ENCODE results near the gene FCHO2.
A peak's percentile ranks its signal among the peaks of the same experiment; 100 is the strongest.

The FCHO2 gene

DNA sequence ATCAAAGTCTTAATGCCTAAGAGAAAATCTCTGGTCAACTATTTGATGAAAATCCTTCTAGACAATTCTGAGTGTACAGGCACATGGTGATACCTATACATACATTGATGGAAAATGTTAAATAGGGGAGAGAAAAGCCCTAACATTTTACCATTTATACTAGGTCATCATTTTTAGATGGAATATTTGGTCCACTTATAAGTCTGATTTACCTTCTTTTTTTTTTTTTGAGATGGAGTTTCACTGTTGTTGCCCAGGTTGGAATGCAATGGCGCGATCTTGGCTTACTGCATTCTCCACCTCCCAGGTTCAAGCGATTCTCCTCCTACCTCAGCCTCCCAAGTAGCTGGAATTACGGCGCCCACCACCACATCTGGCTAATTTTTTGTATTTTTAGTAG is 81.7 kb downstream of the FCHO2 start:
- DNase-seq, result no peak

DNA sequence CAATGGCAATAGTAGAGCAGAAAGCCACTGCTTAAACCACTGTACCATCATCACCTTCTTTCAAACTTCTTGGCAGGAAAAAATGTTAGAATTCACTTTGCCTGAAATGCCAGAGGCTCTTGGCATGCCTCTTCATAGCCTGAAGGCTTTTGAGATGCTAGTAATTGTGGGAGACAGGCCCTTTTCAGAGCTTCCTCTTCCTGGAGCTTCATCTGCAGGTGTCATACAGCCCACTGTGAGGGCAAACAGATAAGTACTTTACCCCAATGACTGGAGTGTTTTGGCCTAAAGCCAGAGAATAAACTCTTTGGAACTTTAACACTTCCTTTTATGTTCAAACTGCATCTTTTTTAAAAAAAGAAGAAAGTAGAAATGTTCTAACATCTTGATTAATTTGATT is 83.2 kb downstream of the FCHO2 start:
- DNase-seq, result no peak

DNA sequence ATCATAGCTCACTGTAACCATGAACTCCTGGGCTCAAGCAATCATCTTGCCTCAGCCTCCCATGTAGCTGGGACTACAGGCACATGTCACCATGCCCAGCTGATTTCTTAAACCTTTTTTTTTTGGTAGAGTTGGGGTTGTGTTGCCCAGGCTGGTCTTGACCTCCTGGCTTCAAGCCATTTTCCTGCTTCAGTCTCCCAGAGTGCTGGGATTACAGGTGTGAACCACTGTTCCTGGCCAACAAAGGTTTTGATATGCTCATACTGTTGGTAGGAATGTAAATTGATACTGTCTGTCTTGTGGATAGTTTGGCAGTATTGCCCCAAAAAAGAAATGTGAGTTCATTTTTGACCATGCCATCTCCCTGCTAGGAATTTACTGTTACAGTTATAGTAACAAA is 87.2 kb downstream of the FCHO2 start:
- no peak for DNase-seq

DNA sequence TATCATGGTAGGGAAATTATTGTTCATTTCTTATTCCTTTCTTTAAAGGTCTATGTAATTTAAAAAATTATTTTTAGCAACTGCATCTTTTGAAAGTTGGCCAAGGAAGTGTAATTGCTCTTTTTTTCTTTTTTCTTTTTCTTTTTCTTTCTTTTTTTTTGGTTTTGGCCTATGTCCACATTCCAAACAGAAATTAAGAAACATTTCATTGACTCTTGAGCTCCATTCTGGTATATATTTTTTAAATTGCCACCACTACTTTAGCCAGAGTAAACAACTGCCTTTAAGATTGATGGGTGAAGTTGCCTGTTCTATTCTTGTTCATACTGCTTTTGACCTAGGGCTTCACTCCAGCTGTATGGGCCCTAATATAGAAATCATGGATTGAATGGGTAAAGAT is 88.7 kb downstream of the FCHO2 start:
- no peak for DNase-seq

DNA sequence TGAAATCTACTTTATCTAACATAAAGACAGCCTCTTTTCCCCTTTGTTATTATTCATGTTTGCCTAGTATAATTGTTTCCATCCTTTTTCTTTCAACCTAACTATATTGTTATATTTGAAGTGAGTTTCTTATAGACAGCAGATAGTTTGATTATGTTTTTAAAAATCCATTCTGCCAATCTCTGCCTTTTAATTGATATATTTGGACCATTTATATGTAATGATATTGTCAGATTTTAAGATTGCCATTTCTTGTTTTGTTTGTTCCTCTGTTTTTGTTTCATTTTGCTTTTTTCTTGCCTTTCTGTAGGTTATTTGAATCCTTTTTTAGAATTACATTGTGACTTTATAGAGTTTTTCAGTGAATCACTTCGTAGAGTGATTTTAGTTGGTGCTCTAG is 89.8 kb downstream of the FCHO2 start:
- no peak for DNase-seq

DNA sequence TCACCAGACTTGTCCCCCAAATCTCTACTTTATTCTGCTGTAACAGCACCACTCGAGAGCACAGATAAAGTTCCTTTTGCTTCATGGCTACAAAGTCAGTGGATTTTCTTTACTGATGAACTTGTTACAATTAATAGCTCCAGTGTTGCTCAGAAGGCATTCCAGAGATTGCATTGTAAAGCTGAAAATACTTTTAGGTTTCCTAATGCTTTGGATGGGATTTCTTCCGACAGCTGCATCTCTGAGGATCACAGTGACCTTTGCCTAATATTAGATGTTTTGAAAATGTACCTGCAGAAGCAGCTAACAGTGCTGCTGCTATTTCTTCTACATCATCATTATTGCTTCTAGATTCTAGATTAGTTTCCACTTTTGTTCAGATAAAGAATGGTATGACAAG is 105.8 kb downstream of the FCHO2 start:
- DNase-seq, result no peak

DNA sequence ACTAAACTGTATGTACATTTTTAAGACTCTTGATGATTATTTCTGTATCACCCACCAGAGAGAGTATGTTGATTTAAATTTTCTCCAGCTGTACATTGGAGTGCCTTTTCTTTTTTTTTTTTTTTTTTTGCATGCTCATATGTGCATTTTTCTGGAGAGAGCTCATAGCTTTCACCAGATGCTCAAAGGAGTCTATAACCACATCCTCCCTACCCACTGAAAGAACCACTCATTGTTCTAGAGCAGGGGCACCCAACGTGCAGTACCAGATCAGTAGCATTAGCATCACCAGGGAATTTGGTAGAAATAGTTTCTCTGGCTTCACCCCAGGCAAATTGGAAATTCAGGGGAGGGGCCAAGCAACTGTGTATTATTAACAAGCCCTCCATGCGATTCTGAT is 110.6 kb downstream of the FCHO2 start:
- DNase-seq, result no peak

DNA sequence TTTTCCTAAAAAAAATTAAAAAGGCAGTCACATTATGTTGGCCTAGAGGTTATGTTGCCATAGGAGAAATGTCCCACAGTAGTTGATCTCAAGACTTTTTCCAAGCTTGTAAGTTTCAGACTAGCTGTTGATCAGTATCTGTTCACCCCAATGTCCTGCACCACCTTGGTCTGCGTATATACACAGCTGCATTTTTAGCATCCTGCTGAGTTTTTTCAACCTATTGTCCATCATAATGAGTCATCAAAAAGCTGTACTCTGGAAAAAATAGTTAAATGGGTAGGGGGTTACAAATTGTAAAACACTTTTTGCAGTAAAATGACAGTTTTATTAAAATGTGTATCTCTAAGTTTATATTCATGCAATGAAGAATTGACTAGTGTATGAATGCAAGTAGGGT is 111.4 kb downstream of the FCHO2 start:
- no peak for DNase-seq

DNA sequence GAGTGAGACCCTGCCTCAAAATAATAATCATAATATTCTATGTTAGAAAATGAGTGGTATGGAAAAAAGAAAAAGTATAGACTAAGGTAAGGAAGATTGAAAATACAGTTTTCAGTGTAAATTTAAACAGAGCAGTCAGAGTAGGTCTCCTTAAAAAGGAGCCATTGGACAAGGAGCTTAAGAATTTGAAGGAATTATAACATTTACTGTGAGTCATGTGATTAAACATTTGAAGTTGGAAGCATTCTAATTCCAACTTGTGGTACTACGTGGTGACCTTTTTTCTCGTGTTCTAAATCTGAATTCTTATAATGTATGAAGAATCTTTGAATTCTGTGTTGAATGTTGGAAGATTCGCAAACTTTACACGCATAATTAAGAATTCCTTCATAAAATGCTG is 125.3 kb downstream of the FCHO2 start:
- no peak for DNase-seq

DNA sequence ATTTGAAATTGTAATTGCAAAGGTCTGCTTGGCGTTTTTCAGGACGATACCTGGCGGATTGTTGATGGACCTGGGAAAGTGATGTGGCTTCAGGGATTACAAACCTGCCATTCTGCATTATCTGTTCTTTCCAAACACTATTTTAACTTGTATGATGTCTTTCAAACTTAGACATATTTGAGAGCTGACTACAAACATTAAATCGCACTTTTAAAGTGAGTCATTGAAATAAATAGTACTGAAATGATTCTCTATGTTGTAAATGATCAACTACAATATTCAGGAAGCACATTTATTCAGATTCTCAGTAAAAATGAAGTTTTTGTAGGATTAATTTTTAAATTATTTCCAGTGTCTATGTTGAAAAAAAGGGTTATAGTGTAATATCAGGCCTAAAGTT is 132.2 kb downstream of the FCHO2 start:
- no peak for DNase-seq

DNA sequence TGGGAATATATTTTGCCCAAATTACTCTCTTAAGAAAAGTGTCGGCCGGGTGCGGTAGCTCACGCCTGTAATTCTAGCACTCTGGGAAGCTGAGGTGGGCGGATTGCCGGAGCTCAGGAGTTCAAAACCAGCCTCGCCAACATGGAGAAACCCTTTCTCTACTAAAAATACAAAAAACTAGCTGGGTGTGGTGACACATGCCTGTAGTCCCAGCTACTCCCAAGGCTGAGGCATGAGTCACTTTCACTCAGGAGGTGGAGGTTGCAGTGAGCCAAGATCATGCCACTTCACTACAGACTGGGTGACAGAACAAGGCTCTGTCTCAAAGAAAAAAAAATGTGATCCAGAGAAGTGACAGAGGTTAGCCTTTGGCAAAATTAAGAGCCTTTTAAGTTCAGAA is 138.1 kb downstream of the FCHO2 start:
- no peak for DNase-seq

DNA sequence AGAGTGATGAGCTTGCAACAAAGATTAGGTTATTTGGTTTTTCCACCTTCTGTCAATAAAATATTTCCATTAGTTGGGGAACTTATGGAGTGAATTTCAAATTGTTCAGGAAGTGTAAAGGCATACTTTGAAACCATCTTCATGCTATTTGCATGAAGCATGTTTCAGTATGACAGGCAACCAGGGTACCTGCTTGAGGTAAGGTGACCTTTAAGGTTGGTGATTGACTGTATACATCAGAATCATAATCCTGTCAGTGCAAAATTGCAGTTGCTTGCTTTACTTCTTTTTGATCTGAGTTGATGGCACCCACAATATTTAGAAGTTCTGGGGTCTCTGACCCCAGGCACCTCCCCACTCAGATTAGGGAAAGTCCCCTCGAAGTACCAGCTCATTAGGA is 138.6 kb downstream of the FCHO2 start:
- no peak for DNase-seq

DNA sequence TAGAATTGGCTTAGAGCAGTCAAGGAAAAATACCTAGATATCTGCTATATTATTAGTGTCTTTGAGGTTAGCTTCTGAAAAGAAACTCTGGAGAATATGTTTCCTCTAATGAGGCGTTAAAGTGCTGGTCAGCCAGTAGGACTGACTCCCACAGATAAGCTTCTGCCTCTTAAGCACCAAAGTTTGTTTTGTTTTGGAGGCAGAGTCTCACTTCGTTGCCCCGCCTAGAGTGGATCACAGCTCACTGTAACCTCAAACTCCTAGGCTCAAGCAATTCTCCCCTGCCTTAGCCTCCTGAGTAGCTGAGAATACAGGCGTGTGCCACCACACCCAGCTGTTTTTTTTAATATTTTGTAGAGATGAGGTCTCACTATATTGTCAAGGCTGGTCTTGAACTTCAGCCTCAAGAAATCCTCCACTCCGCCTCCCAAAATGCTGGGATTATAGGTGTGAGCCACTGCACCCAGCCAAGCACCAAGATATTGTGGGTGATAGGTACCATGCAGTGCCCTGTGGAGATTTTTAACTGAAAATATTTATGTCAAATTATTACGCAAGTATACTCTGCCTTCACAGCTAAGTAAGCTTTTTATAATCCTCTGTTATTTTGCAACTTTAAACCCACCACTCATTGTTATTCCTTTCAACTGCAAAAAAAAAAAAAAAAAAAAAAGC is 139.9 kb downstream of the FCHO2 start:
- no peak for DNase-seq

DNA sequence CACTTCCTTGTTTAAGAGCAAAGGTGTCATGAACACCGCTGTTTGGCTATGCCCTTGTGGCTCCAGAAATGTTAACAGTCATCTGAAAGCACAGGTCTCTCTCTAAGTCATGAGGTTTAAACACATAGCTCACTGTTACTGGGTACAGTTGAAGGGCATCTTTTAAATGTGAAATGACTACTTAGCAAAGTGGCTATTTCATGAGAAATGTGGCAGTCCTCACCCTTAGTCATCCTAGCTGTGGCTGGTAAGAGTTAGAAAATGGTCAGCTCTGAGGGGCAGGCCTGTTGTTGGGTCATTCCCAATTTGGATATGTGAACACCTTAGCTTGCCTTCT is 140.4 kb downstream of the FCHO2 start:
- DNase-seq, result no peak

DNA sequence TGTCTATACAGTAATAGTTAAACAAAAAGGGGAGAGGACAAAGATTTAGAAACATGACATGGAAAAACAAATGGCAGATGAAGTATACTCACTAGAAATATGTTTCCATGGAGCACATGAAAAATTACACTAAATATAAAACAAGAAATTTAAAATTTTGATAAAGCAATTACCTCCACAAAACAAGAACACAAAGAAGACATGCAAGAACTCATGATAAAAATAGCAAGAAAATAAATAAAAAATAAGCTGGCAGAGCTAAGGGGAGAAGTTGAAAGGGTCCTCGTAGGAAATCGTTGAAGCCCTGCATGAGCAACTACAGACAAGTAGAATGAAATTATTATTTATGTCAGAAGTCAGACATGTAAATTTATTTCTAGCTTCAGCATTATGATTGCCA is 141.9 kb downstream of the FCHO2 start:
- no peak for DNase-seq

DNA sequence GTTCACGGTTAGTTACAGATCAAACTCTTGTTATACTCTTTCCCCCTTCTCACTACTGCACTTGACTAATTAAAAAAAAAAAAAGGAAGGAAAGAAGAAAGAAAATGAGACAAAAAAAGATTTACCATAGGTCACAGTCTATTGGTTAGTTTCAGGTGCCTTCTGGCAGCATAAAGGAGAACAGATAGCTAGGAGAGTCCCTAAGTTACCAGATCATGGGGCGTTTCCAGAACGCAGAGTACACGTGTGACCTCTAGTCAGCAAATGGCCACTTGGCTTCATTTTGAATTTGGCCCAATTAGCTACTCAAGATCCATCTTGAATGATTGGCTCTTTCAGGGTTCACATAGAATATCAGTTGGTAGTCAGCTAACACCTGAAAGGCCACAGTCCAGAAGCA is 144.3 kb downstream of the FCHO2 start:
- no peak for DNase-seq

DNA sequence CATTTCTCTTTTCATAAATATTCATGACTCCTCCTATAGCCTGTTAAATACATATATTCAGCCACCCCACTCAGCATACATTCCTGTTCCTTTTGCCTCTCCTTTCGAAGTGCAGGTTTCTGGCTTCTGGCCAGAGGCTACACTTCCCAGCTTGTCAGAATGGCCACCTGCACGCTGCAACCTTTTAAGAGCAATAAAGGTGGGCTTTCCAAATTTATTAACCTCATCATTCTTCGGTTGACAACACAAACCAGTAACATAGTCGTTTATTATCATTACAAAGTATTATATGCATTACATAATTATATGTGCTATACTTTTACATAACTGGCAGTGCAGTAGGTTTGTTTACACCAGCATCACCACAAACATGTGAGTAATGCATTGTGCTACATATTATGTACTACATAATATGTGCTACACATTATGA is 148.0 kb downstream of the FCHO2 start:
- peak; percentile 31 for DNase-seq

DNA sequence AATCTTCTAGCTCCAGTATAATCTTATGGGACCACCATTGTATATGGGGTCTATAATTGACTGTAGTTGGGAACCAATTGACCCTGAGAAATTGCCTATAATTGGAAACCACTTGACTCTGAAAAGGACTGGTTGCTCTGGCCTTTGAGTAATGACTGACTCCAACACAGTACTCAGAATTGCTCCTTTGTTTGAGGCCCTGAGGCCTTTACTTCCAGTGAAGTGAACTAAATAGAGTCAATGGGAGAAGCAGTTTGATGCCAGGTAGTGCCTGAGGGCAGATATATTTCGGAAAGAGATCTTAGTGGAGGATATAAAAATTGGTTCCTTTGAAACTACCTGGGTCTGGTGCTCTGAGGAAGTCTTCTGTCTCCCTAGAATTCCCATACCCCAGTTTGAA is 148.5 kb downstream of the FCHO2 start:
- DNase-seq, result peak; percentile 12

DNA sequence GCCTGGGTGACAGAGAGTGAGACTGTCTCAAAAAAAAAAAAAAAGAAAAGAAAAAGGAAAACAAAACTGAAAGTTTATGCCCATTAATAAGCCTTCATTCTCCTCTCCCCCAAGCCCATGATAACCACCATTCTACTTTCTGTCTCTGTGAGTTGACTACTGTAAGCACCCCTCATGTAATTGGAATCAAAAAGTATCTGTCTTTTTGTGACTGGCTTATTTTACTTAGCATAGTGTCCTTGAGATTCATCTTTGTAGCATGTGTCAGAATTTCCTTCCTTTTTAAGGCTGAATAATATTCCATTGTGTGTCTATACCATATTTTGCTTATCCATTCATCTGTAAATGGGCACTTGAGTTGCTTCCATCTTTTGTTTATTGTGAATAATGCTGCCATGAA is 150.5 kb downstream of the FCHO2 start:
- DNase-seq, result no peak

DNA sequence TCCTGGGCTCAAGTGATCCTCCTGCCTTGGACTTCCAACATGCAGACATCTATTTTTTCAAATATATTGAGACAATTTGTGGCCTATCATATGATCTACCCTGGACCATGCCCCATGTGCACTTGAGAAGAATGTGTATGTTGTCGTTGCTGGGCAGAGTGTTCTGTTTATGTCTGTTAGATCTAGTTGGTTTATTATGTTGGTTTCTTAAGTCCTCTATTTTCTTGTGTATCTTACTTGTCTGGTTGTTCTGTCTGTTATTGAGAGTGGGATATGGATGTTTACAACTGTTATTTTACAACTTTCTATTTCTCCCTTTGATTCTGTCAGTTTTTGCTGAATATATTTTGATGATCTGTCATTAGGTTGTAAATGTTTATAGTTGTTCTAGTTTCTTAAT is 154.3 kb downstream of the FCHO2 start:
- no peak for DNase-seq

DNA sequence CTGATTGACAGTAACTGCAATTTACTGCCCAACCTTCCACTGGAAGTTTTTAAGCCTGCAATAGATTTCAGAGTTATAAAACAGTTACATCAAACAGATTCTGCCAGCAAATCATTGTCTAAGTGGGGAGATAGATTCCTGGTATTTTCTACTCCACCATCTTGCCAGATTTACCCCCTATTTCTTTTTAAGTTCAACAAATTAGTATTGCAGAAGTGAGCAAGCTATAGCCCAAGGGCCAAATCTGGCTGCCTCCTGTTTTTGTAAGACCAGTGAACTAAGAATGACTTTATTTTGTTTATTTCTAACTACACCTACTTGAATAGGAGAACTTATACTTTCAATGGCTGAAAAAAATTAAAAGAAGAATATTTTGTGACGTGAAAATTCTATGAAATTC is 155.7 kb downstream of the FCHO2 start:
- no peak for DNase-seq

DNA sequence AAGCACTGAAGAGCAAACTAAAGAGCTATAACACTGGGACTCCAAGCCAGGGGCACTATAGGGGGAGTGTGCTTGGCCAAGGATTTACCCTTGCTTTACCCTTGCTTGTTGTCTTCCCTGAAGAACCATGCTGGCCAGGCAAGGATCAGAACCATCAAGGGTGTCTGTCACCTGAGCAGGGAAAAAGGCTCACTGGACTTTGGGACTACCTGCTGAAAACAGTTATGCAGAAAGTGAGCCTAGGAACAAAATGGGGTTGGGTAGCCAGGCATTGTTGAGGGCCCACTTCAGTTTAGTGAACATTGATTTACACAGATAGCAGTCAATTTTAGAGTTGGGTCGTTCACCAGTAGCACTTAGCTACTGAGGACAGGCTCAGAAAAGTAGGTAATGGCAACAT is 156.5 kb downstream of the FCHO2 start:
- DNase-seq, result no peak

DNA sequence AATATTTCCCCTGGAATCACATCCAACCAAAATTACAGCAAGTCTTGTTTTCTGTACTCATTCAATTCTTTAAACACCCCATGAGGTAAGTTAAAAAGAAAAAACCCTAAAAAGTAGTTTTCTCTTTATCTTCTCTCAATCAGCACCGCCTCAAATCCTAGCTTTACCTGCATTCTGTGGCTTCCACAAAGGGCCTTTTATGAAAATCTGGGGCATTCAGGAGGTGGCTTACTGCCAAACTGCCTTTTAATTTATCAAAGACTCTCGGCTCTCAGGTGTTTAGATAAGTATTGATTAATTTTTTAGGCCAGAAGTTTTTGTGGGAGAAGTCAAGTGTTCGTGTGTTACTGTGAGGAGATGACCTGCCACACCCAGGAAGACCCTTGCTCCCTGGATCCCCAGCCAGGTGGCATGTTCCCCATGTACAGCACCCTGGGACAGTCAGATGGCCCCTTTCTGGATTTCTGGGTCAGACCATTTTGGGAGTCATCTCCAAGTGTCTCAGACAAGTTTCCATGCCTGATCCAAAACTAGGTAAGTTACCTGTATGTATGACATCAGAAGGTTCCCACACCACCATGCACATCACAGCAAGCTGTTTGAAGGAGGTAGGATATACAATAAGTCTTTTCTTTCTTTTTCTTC is 158.3 kb downstream of the FCHO2 start:
- no peak for DNase-seq

DNA sequence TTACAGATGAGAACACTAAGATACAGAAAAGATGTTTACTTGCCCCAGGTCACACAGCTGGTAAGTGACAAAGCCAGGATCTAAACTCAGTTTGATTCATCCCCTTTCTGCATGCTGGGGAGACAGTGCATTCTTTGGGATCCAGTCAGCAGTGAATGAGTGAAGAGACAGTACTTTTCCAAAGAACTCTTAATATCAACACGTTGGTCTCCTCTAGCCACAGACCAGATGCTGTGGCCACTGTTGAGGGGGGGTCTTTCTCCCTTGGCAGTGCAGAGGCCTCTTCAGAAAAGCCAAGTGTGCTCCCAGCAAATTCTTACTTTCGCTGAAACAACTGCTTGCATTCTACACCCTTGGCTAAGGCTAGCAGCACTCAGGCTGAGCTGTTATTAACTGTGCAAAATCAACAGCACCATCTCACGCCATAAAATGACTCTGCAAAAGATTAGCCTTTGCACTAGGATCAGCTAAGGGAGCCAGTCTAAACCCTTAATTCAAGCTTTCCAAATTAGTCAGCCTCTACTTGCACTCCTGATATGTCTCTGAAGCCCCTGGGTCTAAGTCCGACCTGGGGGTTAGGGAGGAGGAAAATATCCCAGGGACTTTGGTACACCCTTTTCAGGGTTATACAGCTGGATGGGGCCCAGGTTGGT is 159.7 kb downstream of the FCHO2 start:
- no peak for DNase-seq

DNA sequence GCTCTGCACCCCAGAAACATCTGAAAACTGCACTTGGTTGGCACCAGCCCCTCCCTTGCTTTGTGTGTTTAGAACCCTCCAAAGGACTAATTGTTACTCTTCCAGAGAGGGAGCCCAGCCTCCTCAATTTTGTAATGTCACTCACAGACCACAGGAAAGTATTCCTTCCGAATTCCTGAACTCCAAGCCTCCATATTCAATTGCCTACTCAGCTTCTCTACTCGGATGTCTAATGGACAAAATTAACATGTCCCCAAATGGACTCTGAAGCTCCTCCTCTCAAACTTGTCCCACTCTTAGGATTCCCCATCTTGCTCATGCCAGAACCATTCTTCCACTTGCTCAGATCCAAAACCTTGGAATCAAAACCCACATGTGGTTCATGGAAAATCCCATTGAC is 160.7 kb downstream of the FCHO2 start:
- DNase-seq, result no peak
